Suprapubic skin (tissue), 4 donors: ENCODE data around the gene CEP41.

Experiments used
- EP300 ChIP-seq: sonication (generic); formaldehyde crosslinking; IDR thresholded peaks from one replicate; pipeline ENCODE4 v1.6.1; 2017; ENCODE audit warnings: antibody characterized with exemption
- POLR2A ChIP-seq, 2 donors: fragments of 450-650 bp; IDR thresholded peaks; one replicate each; pipeline ENCODE4 v1.6.1; 2017; ENCODE audit warnings: antibody characterized with exemption in 2 of 2, mild to moderate bottlenecking in 2 of 2, moderate library complexity in 2 of 2
- POLR2AphosphoS5 ChIP-seq, 3 donors: sonication (generic); formaldehyde crosslinking; IDR thresholded peaks; one replicate each; pipeline ENCODE4 v1.6.1; 2017; ENCODE audit warnings: antibody characterized with exemption in 3 of 3
- TF ChIP-seq, protein P1 (sequence below), 2 donors: fragments of 200-600 bp in 1 of 2; fragments of 450-650 bp in 1 of 2; sonication (generic) in 1 of 2; IDR thresholded peaks; one replicate each; pipeline ENCODE4 v1.5.1; 2016 to 2019; ENCODE audit warnings: antibody characterized with exemption in 2 of 2, mild to moderate bottlenecking in 1 of 2, moderate library complexity in 1 of 2

DNA sequence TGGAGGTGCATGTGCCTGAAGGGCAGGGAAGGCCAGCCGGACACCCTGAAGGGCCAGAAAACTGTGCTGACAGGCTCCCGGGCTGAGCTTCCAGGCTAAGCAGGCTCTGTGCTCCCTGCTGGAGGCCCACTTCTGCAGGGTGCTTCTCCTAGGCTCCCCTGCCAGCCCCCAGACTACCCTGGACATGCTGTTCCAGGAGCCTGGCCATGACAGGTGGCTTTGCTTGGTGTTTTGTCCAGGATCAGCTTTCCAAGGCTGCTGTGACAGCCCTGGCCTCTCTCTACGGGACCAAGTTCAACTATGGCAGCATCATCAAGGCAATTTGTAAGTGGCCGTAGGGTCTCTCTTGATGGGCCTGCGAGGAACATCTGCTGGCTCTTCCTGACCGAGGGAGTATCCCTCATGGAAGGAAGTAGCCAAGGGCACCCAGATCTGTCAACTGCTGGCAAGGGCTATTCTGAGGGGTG is 55.2 kb downstream of the CEP41 start:
- TF ChIP-seq, protein P1, sequence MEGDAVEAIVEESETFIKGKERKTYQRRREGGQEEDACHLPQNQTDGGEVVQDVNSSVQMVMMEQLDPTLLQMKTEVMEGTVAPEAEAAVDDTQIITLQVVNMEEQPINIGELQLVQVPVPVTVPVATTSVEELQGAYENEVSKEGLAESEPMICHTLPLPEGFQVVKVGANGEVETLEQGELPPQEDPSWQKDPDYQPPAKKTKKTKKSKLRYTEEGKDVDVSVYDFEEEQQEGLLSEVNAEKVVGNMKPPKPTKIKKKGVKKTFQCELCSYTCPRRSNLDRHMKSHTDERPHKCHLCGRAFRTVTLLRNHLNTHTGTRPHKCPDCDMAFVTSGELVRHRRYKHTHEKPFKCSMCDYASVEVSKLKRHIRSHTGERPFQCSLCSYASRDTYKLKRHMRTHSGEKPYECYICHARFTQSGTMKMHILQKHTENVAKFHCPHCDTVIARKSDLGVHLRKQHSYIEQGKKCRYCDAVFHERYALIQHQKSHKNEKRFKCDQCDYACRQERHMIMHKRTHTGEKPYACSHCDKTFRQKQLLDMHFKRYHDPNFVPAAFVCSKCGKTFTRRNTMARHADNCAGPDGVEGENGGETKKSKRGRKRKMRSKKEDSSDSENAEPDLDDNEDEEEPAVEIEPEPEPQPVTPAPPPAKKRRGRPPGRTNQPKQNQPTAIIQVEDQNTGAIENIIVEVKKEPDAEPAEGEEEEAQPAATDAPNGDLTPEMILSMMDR (IDR thresholded peaks at IDR 0.05): no peak
- TF ChIP-seq POLR2A (IDR thresholded peaks at IDR 0.05) (no peak), EP300 (no peak), POLR2AphosphoS5 (IDR thresholded peaks at IDR 0.05) (no peak)
